Lower lobe of right lung (tissue), 2 donors: ENCODE results near the gene DDX41. TPM values are rescaled to one million over a fixed set of nuclear protein-coding genes. Genes with fewer than 3 reads are reported as not detected.
A peak's percentile ranks its signal among the peaks of the same experiment; 100 is the strongest.

Source experiments
- ATAC-seq, 2 donors: fragments of 200-7000 bp; cut with Tn5 transposase; one replicate each; pipeline ENCODE4 v1.9.1; 2020 to 2022; ENCODE audit warnings: mild to moderate bottlenecking in 2 of 2, moderate library complexity in 2 of 2
- DNase-seq: peaks from one replicate; pipeline ENCODE4 v3.0.0-alpha.2; 2020
- H3K27ac ChIP-seq: fragments of 200-600 bp; one replicate; pipeline ENCODE4 v1.8.0; 2022
- H3K27me3 ChIP-seq: fragments of 200-600 bp; one replicate; pipeline ENCODE4 v1.8.0; 2022; ENCODE audit warnings: low read depth
- H3K36me3 ChIP-seq: fragments of 200-600 bp; one replicate; pipeline ENCODE4 v1.8.0; 2022; ENCODE audit warnings: mild to moderate bottlenecking
- H3K4me1 ChIP-seq: fragments of 200-600 bp; one replicate; pipeline ENCODE4 v1.8.0; 2022
- H3K4me3 ChIP-seq: fragments of 200-600 bp; one replicate; pipeline ENCODE4 v1.8.0; 2022; ENCODE audit warnings: mild to moderate bottlenecking
- H3K9me3 ChIP-seq: fragments of 200-600 bp; one replicate; pipeline ENCODE4 v1.8.0; 2022
- intact Hi-C: fragments of 100-400 bp; cut with DNase I; formaldehyde crosslinking; loops from one replicate; pipeline ENCODE4 v1.11.0; 2022
- total RNA-seq: library from RNA; stranded (reverse); fragmentation: NEBNext Ultra II Directional; extraction: Animal tissue kit (Norgen Biotek cat#: 25700); gene quantifications from one replicate; pipeline ENCODE4 v1.2.1, GENCODE V29; 2021
- TF ChIP-seq, protein P1 (sequence below): fragments of 200-600 bp; IDR thresholded peaks from one replicate; pipeline ENCODE4 v1.8.0; 2022; ENCODE audit warnings: antibody characterized with exemption, mild to moderate bottlenecking
- donor health status: DM: no; HTN: yes; CAD: no; lungs with severe emphysema.

The DDX41 gene
- total RNA-seq, 1 donor from 2014 or later, result 69.4 TPM

DNA sequence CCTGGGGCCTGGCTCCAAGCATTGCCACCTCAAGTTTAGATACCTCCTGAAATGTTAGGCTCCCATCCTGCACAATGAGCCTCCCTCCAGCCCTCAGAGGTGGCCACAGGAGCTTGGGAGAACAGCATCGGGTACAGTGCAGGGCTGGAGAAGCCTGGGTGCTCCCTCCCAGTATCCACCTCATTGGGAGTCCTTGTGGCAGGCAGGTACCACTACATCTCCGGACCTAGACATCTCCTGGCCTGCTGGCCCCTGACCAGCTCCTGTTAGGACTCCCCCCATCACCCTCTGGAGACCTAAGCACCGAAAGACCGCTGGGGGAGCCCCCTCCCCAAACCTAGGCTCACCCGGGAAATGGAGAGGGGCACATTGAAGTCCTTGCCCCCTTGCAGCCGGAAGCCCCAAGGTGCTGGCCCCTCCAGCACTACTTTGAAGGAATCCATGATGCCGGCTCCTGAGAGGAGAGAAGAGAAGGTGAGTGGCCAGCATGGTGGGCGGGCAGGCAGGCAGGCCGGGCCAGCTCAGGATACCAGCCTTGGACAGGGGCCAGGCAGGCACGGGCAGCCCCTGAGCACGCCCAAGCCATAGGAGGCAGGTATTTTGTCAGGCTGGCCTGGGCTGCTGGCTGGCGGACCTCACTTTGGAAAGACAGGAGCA is 20.6 kb downstream of the DDX41 start:
- H3K4me1 ChIP-seq, result peaks cover 54% of the 10 kb centered on the region
- intact Hi-C loops, result no loop called here

DNA sequence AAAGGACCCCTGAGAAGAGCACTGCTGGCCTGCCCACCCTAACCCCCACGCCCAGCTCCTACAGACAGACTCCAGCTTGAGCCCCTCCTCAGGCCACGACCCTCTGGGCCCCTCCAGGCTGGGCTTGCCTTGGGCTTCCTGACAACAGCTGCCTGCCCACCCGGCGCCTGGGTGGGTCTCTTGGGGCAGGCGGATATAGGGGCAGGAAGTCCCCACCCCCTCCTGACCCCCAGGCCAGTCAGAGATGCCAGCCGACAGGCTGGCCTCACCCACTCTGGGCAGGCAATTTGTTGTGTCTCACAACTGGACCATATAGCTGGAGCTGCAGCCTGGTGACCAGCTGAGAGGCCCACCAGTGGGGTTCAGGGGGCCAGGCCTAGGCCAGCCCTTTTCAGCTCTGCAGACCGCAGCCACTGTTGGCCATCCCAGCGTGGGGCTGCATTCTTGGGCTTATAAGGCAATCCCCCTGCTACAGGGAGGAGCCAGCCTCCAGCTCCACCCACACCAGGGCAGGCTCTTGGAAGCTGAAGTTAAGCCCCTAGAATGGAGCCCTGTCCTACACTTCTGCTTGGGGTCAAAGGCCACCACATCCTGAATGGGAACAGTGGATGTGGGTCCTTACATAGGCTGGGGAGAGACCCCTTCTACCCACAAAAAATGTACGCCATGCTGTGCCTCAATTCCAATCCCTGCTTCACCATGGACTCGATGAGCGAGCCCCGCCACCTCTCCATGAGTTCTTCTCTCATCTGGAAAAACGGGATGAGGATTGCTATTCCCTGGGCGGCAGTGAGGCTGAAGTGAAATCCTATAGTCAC is 21.3 kb downstream of the DDX41 start:
- Histone ChIP-seq H3K36me3 (peaks cover 18% of the 10 kb centered on the region), H3K27me3 (no peaks in the 10 kb centered on the region), H3K4me1 (peaks cover 48% of the 10 kb centered on the region), H3K27ac (peak overlapping the region; percentile 87), H3K4me3 (peak overlapping the region; percentile 71), H3K9me3 (no peaks in the 10 kb centered on the region)
- intact Hi-C loops, result no loop called here
- no peak for DNase-seq
- TF ChIP-seq, protein P1, sequence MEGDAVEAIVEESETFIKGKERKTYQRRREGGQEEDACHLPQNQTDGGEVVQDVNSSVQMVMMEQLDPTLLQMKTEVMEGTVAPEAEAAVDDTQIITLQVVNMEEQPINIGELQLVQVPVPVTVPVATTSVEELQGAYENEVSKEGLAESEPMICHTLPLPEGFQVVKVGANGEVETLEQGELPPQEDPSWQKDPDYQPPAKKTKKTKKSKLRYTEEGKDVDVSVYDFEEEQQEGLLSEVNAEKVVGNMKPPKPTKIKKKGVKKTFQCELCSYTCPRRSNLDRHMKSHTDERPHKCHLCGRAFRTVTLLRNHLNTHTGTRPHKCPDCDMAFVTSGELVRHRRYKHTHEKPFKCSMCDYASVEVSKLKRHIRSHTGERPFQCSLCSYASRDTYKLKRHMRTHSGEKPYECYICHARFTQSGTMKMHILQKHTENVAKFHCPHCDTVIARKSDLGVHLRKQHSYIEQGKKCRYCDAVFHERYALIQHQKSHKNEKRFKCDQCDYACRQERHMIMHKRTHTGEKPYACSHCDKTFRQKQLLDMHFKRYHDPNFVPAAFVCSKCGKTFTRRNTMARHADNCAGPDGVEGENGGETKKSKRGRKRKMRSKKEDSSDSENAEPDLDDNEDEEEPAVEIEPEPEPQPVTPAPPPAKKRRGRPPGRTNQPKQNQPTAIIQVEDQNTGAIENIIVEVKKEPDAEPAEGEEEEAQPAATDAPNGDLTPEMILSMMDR, result no peak
- no peak for ATAC-seq

More for the DNA sequence above, 20.6 kb downstream of the DDX41 start:
- ATAC-seq (no peak), DNase-seq (no peak)
- H3K27me3 ChIP-seq, result no peaks in the 10 kb centered on the region
- H3K27ac ChIP-seq, result peak overlapping the region; percentile 87
- TF ChIP-seq, protein P1, result no peak
- H3K36me3 ChIP-seq, result peaks cover 12% of the 10 kb centered on the region
- H3K4me3 ChIP-seq, result peak overlapping the region; percentile 71
- H3K9me3 ChIP-seq, result no peaks in the 10 kb centered on the region

DNA sequence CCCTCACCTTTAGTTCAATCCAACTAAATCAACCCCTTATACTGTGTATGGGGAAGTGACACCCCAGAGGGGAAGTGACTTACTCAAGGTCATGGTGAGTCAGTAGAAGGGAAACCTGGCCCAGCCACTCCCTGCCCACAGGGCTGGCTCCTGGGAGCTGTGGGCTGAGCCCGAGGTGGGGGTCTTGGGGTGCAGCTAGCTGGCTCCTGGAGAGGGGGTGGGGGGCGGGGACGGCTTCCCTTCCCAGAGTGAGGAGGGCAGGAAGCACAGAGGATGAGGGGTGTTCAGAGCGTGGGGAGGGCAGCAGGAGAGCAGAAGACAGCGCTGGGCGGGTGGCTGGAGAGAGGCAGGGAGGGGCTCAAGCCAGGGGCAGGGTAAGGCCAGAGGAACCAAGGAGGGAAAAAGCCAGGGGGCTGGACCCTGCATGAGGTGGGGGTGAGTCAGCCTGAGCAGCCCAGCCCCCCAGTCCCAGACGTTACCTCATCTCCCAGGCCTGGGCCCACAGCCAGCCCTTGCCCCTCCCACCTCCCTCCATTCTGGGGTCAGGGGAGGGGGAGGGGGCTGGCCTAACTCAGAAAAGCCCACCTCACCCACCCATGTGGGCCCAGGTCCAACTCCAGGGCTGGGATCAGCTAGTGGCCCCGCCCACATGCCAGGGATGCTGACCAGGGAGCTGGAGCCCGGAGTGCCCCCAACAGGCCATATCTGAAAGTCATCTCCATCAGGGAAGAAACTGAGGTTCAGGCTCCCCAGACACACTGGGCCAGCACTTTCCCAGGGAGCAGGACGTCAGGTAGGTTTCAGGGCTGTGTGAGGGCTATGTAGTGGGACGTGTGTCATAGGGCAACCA is 22.2 kb downstream of the DDX41 start:
- Histone ChIP-seq H3K4me3 (peak overlapping the region; percentile 71), H3K4me1 (peaks cover 48% of the 10 kb centered on the region), H3K27ac (peak overlapping the region; percentile 87), H3K36me3 (peaks cover 25% of the 10 kb centered on the region), H3K9me3 (no peaks in the 10 kb centered on the region), H3K27me3 (no peaks in the 10 kb centered on the region)
- DNase-seq (peak; percentile 75), ATAC-seq (peak; percentile 7 to 10)
- TF ChIP-seq, protein P1, result peak; percentile 22
- intact Hi-C loops, result no loop called here

DNA sequence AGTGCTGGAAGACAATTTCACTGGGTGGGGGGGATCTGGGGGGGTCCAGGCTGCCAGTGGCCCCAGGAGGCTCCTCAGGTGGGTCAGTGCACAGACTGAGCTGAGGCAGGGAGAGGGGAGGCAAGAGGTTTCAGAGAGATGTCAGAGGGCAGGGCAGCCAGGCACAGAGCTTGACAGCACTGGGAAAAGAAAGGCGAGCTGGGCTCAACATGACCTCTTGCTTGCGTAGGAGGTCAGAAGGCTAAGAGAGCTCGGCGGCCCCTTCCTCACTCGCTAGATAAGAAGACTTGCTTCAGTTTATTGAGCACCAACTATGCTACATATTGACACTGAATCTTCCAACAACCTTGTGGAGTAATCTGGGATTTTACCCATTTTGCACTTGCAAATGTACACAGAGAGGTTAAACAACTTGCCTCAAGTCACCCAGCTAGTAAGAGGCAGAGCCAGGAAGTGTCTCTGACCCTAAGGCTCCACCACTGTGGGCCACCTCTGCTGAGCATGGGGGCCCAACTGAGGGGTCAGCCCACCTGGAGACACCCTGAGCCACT is 22.9 kb downstream of the DDX41 start:
- Histone ChIP-seq H3K4me3 (no peak overlapping the region), H3K27ac (peak overlapping the region; percentile 87), H3K36me3 (peaks cover 32% of the 10 kb centered on the region), H3K27me3 (no peaks in the 10 kb centered on the region), H3K9me3 (no peaks in the 10 kb centered on the region), H3K4me1 (peaks cover 48% of the 10 kb centered on the region)
- DNase-seq (no peak), ATAC-seq (no peak)
- TF ChIP-seq, protein P1, result no peak
- intact Hi-C loops, result no loop called here

DNA sequence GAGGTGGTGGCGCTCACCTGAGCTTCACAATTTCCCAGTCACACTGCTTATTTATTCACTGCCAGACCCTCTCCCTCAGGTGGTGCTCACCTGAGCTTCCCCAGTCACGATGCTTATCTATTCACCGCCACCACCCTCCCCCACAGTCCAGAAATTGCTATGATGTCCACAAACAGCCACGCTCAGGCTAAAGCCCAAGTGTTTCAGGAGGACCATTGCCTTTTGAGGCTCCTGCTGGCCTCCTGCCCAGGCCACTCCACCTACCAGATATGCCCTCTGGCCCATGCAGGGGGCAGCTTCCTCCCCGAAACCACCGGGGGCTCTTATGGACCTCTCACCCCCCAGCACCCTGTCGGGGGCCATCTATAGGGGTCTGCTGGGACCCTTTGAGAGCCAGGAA is 23.9 kb downstream of the DDX41 start:
- Histone ChIP-seq H3K4me1 (peaks cover 40% of the 10 kb centered on the region), H3K9me3 (no peaks in the 10 kb centered on the region), H3K36me3 (peaks cover 43% of the 10 kb centered on the region), H3K27ac (no peak overlapping the region), H3K27me3 (no peaks in the 10 kb centered on the region), H3K4me3 (no peak overlapping the region)
- DNase-seq (no peak), ATAC-seq (no peak)
- TF ChIP-seq, protein P1, result no peak
- intact Hi-C loops, result no loop called here
